GM21367 (cell line): ENCODE data around the gene VTN.

ENCODE experiments used
- ATAC-seq: cut with Tn5 transposase; IDR thresholded peaks from one replicate; pipeline ENCODE4 v1.9.1; 2021; ENCODE audit not compliant: unreplicated experiment

Gene VTN

GRCh38 chr17:28370035-28370743 lies at the start of gene VTN:
TSS of gene VTN (minus strand) at chr17:28370307. CDS start at chr17:28370203, 104 bp downstream.
- ATAC-seq: no peak

- no peak for ATAC-seq
Observed at GRCh38 chr17:28416703-28417311, 46.7 kb upstream of the VTN start.

- no peak for ATAC-seq
Observed at GRCh38 chr17:28415886-28416285, 45.8 kb upstream of the VTN start.

GRCh38 chr17:28413804-28414203 lies 43.7 kb upstream of the VTN start:
- ATAC-seq: no peak

GRCh38 chr17:28412099-28412498 lies 42.0 kb upstream of the VTN start:
- ATAC-seq: no peak

- no peak for ATAC-seq
Observed at GRCh38 chr17:28407974-28408306, 37.8 kb upstream of the VTN start.

GRCh38 chr17:28407130-28407973 lies 37.2 kb upstream of the VTN start:
- no peak for ATAC-seq

GRCh38 chr17:28406473-28406814 lies 36.3 kb upstream of the VTN start:
- no peak for ATAC-seq

- no peak for ATAC-seq
Observed at GRCh38 chr17:28405632-28406472, 35.7 kb upstream of the VTN start, which contains the start of gene SLC46A1. TSS of gene SLC46A1 (minus strand) at chr17:28406212. CDS start at chr17:28406114, 98 bp downstream.

GRCh38 chr17:28404812-28405570 lies 34.9 kb upstream of the VTN start:
- no peak for ATAC-seq

- no peak for ATAC-seq
Observed at GRCh38 chr17:28404461-28404811, 34.3 kb upstream of the VTN start.

- ATAC-seq: no peak
Observed at GRCh38 chr17:28404007-28404406, 33.9 kb upstream of the VTN start.

GRCh38 chr17:28402844-28403243 lies 32.7 kb upstream of the VTN start:
- ATAC-seq: no peak

GRCh38 chr17:28402224-28402630 lies 32.1 kb upstream of the VTN start:
- no peak for ATAC-seq

- ATAC-seq: no peak
Observed at GRCh38 chr17:28399808-28400207, 29.7 kb upstream of the VTN start.

GRCh38 chr17:28398280-28398981 lies 28.3 kb upstream of the VTN start:
- ATAC-seq: no peak

GRCh38 chr17:28397687-28398279 lies 27.7 kb upstream of the VTN start:
- ATAC-seq: no peak

GRCh38 chr17:28397275-28397674 lies 27.2 kb upstream of the VTN start:
- no peak for ATAC-seq

GRCh38 chr17:28396635-28397239 lies 26.6 kb upstream of the VTN start:
- no peak for ATAC-seq
